ENCODE measurements around the gene HAUS7. TPM values are rescaled to one million over a fixed set of nuclear protein-coding genes. Genes with fewer than 3 reads are reported as not detected.
A peak's percentile ranks its signal among the peaks of the same experiment; 100 is the strongest.

HAUS7 gene
- total and polyA plus RNA-seq, 4 donors, result 11.3 to 42.9 (median 28.0) TPM

DNA sequence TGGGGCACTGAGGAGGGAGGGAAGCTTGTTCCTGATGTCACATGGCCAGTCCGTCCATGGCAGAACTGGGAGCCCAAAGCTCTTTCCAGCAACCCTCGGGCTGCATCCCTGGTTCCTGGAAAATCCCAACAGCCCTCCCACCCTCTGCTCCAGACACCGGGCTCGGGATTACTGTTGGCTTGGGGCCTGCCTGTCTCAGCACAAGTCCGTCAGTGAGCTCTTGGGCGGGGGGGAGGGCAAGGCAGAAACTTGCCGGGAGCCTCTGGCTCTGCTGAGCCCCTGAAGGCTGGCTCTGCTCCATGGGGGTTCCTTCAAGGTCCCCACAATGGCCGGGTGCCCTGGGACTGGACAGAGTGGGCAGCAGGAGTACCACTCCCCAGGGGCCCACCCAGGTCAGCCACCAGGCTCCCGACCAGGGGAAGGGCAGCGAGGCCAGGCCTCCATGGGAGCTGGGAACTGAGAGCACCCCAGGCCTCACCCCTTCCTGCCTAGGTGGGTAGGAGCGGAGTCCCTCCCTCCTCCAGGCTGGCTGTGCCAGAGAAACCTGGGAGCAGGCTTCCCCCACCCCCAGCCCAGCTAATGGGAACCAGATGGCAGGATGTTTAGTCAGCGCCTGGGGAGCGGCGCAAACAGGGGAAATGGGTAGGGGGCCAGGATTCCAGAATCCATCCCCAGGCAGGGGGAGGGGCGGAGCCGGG lies 6.4 kb upstream of the HAUS7 start:
- TF ChIP-seq, protein P1, sequence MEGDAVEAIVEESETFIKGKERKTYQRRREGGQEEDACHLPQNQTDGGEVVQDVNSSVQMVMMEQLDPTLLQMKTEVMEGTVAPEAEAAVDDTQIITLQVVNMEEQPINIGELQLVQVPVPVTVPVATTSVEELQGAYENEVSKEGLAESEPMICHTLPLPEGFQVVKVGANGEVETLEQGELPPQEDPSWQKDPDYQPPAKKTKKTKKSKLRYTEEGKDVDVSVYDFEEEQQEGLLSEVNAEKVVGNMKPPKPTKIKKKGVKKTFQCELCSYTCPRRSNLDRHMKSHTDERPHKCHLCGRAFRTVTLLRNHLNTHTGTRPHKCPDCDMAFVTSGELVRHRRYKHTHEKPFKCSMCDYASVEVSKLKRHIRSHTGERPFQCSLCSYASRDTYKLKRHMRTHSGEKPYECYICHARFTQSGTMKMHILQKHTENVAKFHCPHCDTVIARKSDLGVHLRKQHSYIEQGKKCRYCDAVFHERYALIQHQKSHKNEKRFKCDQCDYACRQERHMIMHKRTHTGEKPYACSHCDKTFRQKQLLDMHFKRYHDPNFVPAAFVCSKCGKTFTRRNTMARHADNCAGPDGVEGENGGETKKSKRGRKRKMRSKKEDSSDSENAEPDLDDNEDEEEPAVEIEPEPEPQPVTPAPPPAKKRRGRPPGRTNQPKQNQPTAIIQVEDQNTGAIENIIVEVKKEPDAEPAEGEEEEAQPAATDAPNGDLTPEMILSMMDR (IDR thresholded peaks at IDR 0.05; ENCODE audit: control extremely low read depth, extremely low read depth), result no peak
- Histone ChIP-seq H3K4me3 (no peak overlapping the region), H3K4me1 (ENCODE audit: control insufficient read depth in 5 of 5, insufficient read depth in 5 of 5, low read length in 5 of 5) (peaks cover 0 to 30% (median 11%) of the 10 kb centered on the region in 5 donors), H3K27ac (ENCODE audit: low read depth in 1 of 2, low read length in 1 of 2) (peak overlapping the region; percentile 37 to 62), H3K9ac (ENCODE audit: insufficient read depth in 1 of 2, low read length in 2 of 2) (no peak overlapping the region), H3K9me3 (ENCODE audit: control insufficient read depth in 4 of 4, insufficient read depth in 3 of 4, low read length in 3 of 4) (peaks cover 0 to 7% (median 0%) of the 10 kb centered on the region in 4 donors), H3K27me3 (ENCODE audit: control insufficient read depth in 3 of 3, insufficient read depth in 3 of 3, low read length in 2 of 3) (no peaks in the 10 kb centered on the region), H3K36me3 (ENCODE audit: control insufficient read depth in 4 of 4, insufficient read depth in 4 of 4, low read length in 4 of 4) (no peaks in the 10 kb centered on the region)
- no peak for ATAC-seq (ENCODE audit: insufficient read depth, low FRiP score)
- 63 to 66% methylated on average over 15 to 16 of the region's 16 CpGs for WGBS, 2 donors
- DNase-seq, result peak; percentile 70 to 86 (median 78)

DNA sequence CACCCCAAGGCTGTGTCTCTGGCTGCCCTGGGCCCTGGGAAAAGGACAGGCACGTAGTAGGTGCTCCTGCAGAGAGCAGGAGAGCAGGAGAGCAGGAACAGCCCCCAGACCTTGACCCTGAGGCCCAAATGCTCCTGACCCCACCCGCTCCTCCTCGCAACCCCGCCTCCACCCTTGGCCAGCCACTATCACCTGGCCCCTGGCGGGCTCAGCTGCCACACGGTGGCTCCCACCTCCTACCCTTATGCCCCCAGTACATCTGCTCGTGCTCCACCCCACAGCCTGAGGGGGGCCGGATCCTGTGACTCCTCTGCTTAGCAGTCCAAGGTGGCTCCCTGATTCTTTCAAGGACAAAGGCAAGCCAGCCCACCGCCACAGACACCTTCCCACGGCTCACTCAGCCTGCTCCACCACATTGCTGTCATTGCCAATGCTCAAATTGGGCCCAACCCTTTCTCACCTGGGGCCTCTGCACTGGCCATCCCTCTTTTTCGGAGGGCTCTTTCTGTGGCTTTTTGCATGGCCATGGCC lies 5.4 kb upstream of the HAUS7 start:
- DNase-seq (no peak), ATAC-seq (ENCODE audit: insufficient read depth, low FRiP score) (no peak)
- H3K9ac ChIP-seq (ENCODE audit: insufficient read depth in 1 of 2, low read length in 2 of 2), result no peak overlapping the region
- 88 to 95% methylated on average over 10 to 11 of the region's 11 CpGs for WGBS, 2 donors
- TF ChIP-seq, protein P1 (IDR thresholded peaks at IDR 0.05; ENCODE audit: control extremely low read depth, extremely low read depth), result no peak
- H3K9me3 ChIP-seq (ENCODE audit: control insufficient read depth in 4 of 4, insufficient read depth in 3 of 4, low read length in 3 of 4), result peaks cover 0 to 5% (median under 1%) of the 10 kb centered on the region in 4 donors
- peaks cover 0 to 30% (median 11%) of the 10 kb centered on the region in 5 donors for H3K4me1 ChIP-seq (ENCODE audit: control insufficient read depth in 5 of 5, insufficient read depth in 5 of 5, low read length in 5 of 5)
- H3K36me3 ChIP-seq (ENCODE audit: control insufficient read depth in 4 of 4, insufficient read depth in 4 of 4, low read length in 4 of 4), result no peaks in the 10 kb centered on the region
- peak overlapping the region in 1 of 2 donors; percentile 17 for H3K27ac ChIP-seq (ENCODE audit: low read depth in 1 of 2, low read length in 1 of 2)
- no peak overlapping the region for H3K4me3 ChIP-seq
- H3K27me3 ChIP-seq (ENCODE audit: control insufficient read depth in 3 of 3, insufficient read depth in 3 of 3, low read length in 2 of 3), result no peaks in the 10 kb centered on the region

DNA sequence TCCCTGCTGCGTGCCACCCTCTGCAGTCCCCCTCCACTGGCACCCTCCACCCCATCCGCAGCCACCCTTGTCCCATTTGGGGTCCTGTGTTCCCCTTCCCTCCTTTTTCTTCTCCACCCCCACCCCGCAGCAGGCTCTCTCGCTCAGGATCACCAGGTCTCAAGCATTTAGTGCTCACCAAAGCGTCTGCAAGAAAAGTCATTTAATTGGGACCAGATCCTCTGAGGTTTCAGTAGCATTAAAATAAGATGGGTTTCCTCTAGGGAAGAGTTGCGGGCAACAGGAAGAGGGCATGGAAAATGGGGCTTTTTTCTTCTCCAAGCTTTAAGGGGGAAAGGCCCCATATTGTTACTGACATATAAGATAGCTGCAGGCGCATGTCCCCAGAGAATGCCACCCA lies 4.9 kb upstream of the HAUS7 start:
- H3K4me3 ChIP-seq, result no peak overlapping the region
- DNase-seq, result no peak

More for the DNA sequence above, 4.9 kb upstream of the HAUS7 start:
- WGBS, 2 donors, result 83 to 94% methylated on average over 6 to 7 of the region's 7 CpGs
- peaks cover 0 to 30% (median 11%) of the 10 kb centered on the region in 5 donors for H3K4me1 ChIP-seq (ENCODE audit: control insufficient read depth in 5 of 5, insufficient read depth in 5 of 5, low read length in 5 of 5)
- H3K27me3 ChIP-seq (ENCODE audit: control insufficient read depth in 3 of 3, insufficient read depth in 3 of 3, low read length in 2 of 3), result no peaks in the 10 kb centered on the region
- peaks cover 0 to 5% (median under 1%) of the 10 kb centered on the region in 4 donors for H3K9me3 ChIP-seq (ENCODE audit: control insufficient read depth in 4 of 4, insufficient read depth in 3 of 4, low read length in 3 of 4)
- H3K36me3 ChIP-seq (ENCODE audit: control insufficient read depth in 4 of 4, insufficient read depth in 4 of 4, low read length in 4 of 4), result no peaks in the 10 kb centered on the region
- no peak overlapping the region for H3K9ac ChIP-seq (ENCODE audit: insufficient read depth in 1 of 2, low read length in 2 of 2)
- no peak for ATAC-seq (ENCODE audit: insufficient read depth, low FRiP score)
- TF ChIP-seq, protein P1 (IDR thresholded peaks at IDR 0.05; ENCODE audit: control extremely low read depth, extremely low read depth), result no peak
- H3K27ac ChIP-seq (ENCODE audit: low read depth in 1 of 2, low read length in 1 of 2), result no peak overlapping the region

Data from lung (tissue), 12 donors.